ENCODE data around the gene CCND3.

- TF ChIP-seq CTCF (IDR thresholded peaks at IDR 0.05), result no peak
- TF ChIP-seq POLR2A (IDR thresholded peaks at IDR 0.05), result no peak
Measured at GRCh38 chr6:41895300-41896233, 46.0 kb downstream of the CCND3 start, which contains the start of gene USP49.
